Measurements from ENCODE around the gene DYNC1LI2. TPM values are rescaled to one million over a fixed set of nuclear protein-coding genes. Genes with fewer than 3 reads are reported as not detected.

The DYNC1LI2 gene
- total and polyA plus RNA-seq, 2 experiments from 2014 or later = 80.6 to 173 TPM

DNA sequence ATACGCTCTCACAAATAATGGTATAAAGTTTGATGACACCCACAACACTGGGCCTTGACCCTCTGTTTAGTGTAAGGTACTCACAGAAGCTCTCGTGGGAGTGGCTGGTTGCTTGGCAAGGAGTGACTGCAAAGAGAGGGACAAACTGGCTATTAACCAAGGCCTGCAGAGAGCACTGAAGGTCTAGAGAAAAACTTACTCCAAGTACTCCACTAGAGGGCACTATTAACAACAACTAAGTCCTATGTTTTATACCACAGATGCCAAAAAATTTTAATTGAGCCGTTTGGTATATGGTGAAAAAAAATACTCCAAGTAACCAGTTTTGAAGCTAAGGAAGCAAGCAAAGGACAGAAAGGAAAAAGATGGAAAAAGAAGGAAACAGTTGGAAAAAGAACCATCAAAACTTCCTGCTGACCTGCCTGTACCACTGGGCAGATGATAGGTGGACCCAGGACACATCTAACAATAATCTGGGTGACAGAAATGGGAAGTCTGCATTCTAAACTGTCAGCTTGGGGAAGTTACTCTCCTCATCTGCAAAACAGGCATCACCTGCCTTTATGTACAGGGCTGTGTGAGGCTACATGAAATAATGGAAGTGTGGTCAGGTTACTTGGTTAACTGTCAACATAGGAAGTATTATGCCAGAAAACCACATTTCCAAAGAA, 23.2 kb downstream of the DYNC1LI2 start:
- no peak for TF ChIP-seq EZH2 (IDR thresholded peaks at IDR 0.05; ENCODE audit: insufficient read depth, poor library complexity, severe bottlenecking)
- no peak for TF ChIP-seq EZH2phosphoT487 (IDR thresholded peaks at IDR 0.05; ENCODE audit: insufficient read depth, low read depth)
- peak; percentile 83 for DNase-seq
- no peak overlapping the region for H3K4me2 ChIP-seq (ENCODE audit: unreplicated experiment)
- no peak overlapping the region for H3K4me3 ChIP-seq
- H3F3A ChIP-seq (ENCODE audit: insufficient read depth) = peaks cover 13% of the 10 kb centered on the region
- peaks cover 79% of the 10 kb centered on the region for H3K36me3 ChIP-seq (ENCODE audit: low read depth)
- in situ Hi-C loops (cut with MboI) = no loop called here
- 35% methylated on average over 3 of the region's 3 CpGs for WGBS, 2 experiments (ENCODE audit: low coverage in 1 of 2, low lambda C conversion rate in 2 of 2, missing lambda C conversion rate in 2 of 2)
- no peak overlapping the region for H3K9ac ChIP-seq
- no peaks in the 10 kb centered on the region for H4K20me1 ChIP-seq (ENCODE audit: insufficient read depth)
- peaks cover 23% of the 10 kb centered on the region for H3K79me2 ChIP-seq (ENCODE audit: insufficient read depth)
- no peak overlapping the region for H3K27ac ChIP-seq
- H3K27me3 ChIP-seq (replicated peaks; ENCODE audit: insufficient read depth) = no peaks in the 10 kb centered on the region
- no peaks in the 10 kb centered on the region for H3K4me1 ChIP-seq (ENCODE audit: insufficient read depth)
- no peaks in the 10 kb centered on the region for H3K9me2 ChIP-seq (ENCODE audit: insufficient read depth)
- H2AFZ ChIP-seq = no peak overlapping the region
- no peaks in the 10 kb centered on the region for H3K9me3 ChIP-seq (ENCODE audit: low read depth)

GRCh38 chr16:66720766-66721165, 30.6 kb downstream of the DYNC1LI2 start:
- H3K79me2 ChIP-seq (ENCODE audit: insufficient read depth) = no peaks in the 10 kb centered on the region
- no peaks in the 10 kb centered on the region for H3K9me3 ChIP-seq (ENCODE audit: low read depth)
- H3F3A ChIP-seq (ENCODE audit: insufficient read depth) = peaks cover 60% of the 10 kb centered on the region
- no peak overlapping the region for H3K4me3 ChIP-seq
- in situ Hi-C loops (cut with MboI) = no loop called here
- no peaks in the 10 kb centered on the region for H4K20me1 ChIP-seq (ENCODE audit: insufficient read depth)
- H3K9me2 ChIP-seq (ENCODE audit: insufficient read depth) = no peaks in the 10 kb centered on the region
- peak overlapping the region; percentile 40 for H3K27ac ChIP-seq
- H3K36me3 ChIP-seq (ENCODE audit: low read depth) = peaks cover 58% of the 10 kb centered on the region
- WGBS, 2 experiments (ENCODE audit: low coverage in 1 of 2, low lambda C conversion rate in 2 of 2, missing lambda C conversion rate in 2 of 2) = 12 to 14% methylated on average over 3 of the region's 3 CpGs
- peaks cover 24% of the 10 kb centered on the region for H3K4me1 ChIP-seq (ENCODE audit: insufficient read depth)
- no peaks in the 10 kb centered on the region for H3K27me3 ChIP-seq (replicated peaks; ENCODE audit: insufficient read depth)
- H3K4me2 ChIP-seq (ENCODE audit: unreplicated experiment) = no peak overlapping the region
- H2AFZ ChIP-seq = no peak overlapping the region
- no peak for TF ChIP-seq EZH2 (IDR thresholded peaks at IDR 0.05; ENCODE audit: insufficient read depth, poor library complexity, severe bottlenecking)
- TF ChIP-seq EZH2phosphoT487 (IDR thresholded peaks at IDR 0.05; ENCODE audit: insufficient read depth, low read depth) = no peak
- no peak overlapping the region for H3K9ac ChIP-seq
- peak; percentile 60 for DNase-seq

GRCh38 chr16:66719246-66719645, 32.2 kb downstream of the DYNC1LI2 start:
- Histone ChIP-seq H3K4me3 (no peak overlapping the region), H3K79me2 (ENCODE audit: insufficient read depth) (no peaks in the 10 kb centered on the region), H2AFZ (no peak overlapping the region), H3K27ac (no peak overlapping the region), H3K9ac (no peak overlapping the region), H3K4me1 (ENCODE audit: insufficient read depth) (peaks cover 24% of the 10 kb centered on the region), H3K9me2 (ENCODE audit: insufficient read depth) (no peaks in the 10 kb centered on the region), H3K36me3 (ENCODE audit: low read depth) (peaks cover 44% of the 10 kb centered on the region), H3F3A (ENCODE audit: insufficient read depth) (peaks cover 55% of the 10 kb centered on the region), H4K20me1 (ENCODE audit: insufficient read depth) (no peaks in the 10 kb centered on the region), H3K4me2 (ENCODE audit: unreplicated experiment) (no peak overlapping the region), H3K9me3 (ENCODE audit: low read depth) (no peaks in the 10 kb centered on the region), H3K27me3 (replicated peaks; ENCODE audit: insufficient read depth) (no peaks in the 10 kb centered on the region)
- in situ Hi-C loops (cut with MboI) = no loop called here
- TF ChIP-seq EZH2 (IDR thresholded peaks at IDR 0.05; ENCODE audit: insufficient read depth, poor library complexity, severe bottlenecking) (no peak), EZH2phosphoT487 (IDR thresholded peaks at IDR 0.05; ENCODE audit: insufficient read depth, low read depth) (no peak)
- no peak for DNase-seq
- 95 to 96% methylated on average over 4 of the region's 4 CpGs for WGBS, 2 experiments (ENCODE audit: low coverage in 1 of 2, low lambda C conversion rate in 2 of 2, missing lambda C conversion rate in 2 of 2)

DNA sequence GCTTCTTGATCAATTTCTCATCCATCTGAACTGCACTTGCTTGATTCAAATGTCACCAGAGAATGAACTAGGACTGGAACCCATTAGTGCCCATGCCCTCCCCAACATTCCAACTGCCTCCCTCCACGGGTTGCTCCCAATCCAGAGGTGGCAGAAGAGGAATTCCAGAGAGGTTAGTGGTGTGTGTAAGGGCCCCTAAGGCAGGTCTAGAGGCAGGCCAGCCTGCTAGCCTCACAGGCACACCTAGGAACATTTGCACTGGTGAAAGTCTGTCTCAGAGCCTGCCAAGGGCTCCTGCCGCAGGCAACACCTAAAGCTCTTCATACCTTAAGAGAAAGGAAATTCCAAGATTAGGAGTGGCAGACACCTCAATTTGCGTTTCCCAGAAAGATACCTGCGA, 33.6 kb downstream of the DYNC1LI2 start:
- no peaks in the 10 kb centered on the region for H4K20me1 ChIP-seq (ENCODE audit: insufficient read depth)
- H3K36me3 ChIP-seq (ENCODE audit: low read depth) = peaks cover 30% of the 10 kb centered on the region
- peaks cover 42% of the 10 kb centered on the region for H3F3A ChIP-seq (ENCODE audit: insufficient read depth)
- no peak overlapping the region for H3K4me3 ChIP-seq
- no peak overlapping the region for H3K9ac ChIP-seq
- H3K9me3 ChIP-seq (ENCODE audit: low read depth) = no peaks in the 10 kb centered on the region
- DNase-seq = peak; percentile 22
- in situ Hi-C loops (cut with MboI) = no loop called here
- H3K27me3 ChIP-seq (replicated peaks; ENCODE audit: insufficient read depth) = no peaks in the 10 kb centered on the region
- no peaks in the 10 kb centered on the region for H3K79me2 ChIP-seq (ENCODE audit: insufficient read depth)
- peak overlapping the region; percentile 48 for H3K27ac ChIP-seq
- H3K9me2 ChIP-seq (ENCODE audit: insufficient read depth) = no peaks in the 10 kb centered on the region
- H3K4me1 ChIP-seq (ENCODE audit: insufficient read depth) = peaks cover 24% of the 10 kb centered on the region
- H2AFZ ChIP-seq = no peak overlapping the region
- no peak overlapping the region for H3K4me2 ChIP-seq (ENCODE audit: unreplicated experiment)
- no peak for TF ChIP-seq EZH2phosphoT487 (IDR thresholded peaks at IDR 0.05; ENCODE audit: insufficient read depth, low read depth)
- TF ChIP-seq EZH2 (IDR thresholded peaks at IDR 0.05; ENCODE audit: insufficient read depth, poor library complexity, severe bottlenecking) = no peak
- 59 to 63% methylated on average over 4 of the region's 4 CpGs for WGBS, 2 experiments (ENCODE audit: low coverage in 1 of 2, low lambda C conversion rate in 2 of 2, missing lambda C conversion rate in 2 of 2)

Data from GM23248 (cell line).